ENCODE data around the gene NXN.

- TF ChIP-seq EZH2 (IDR thresholded peaks at IDR 0.05; ENCODE audit: insufficient read depth, poor library complexity, severe bottlenecking): no peak
- TF ChIP-seq EZH2phosphoT487 (IDR thresholded peaks at IDR 0.05; ENCODE audit: insufficient read depth, low read depth): no peak
Measured at GRCh38 chr17:778096-778495, 201.5 kb downstream of the NXN start.

All from GM23248 (cell line).